Thyroid gland (tissue), 4 donors: Measurements from ENCODE around the gene ADGRG1.

ENCODE experiments used
- POLR2A ChIP-seq, 2 donors: fragments of 450-650 bp; IDR thresholded peaks; one replicate each; pipeline ENCODE4 v1.6.1; 2017; ENCODE audit warnings: antibody characterized with exemption in 2 of 2, mild to moderate bottlenecking in 2 of 2, moderate library complexity in 1 of 2
- TF ChIP-seq, protein P1 (sequence below), 6 experiments: fragments of 200-600 bp in 3 of 6; fragments of 450-650 bp in 3 of 6; sonication (generic) in 3 of 6; IDR thresholded peaks; one replicate each; pipeline ENCODE4 v1.5.1; 2016 to 2019; ENCODE audit warnings: antibody characterized with exemption in 6 of 6, mild to moderate bottlenecking in 2 of 6, inconsistent platforms in 1 of 6, moderate library complexity in 1 of 6

- TF ChIP-seq, protein P1, sequence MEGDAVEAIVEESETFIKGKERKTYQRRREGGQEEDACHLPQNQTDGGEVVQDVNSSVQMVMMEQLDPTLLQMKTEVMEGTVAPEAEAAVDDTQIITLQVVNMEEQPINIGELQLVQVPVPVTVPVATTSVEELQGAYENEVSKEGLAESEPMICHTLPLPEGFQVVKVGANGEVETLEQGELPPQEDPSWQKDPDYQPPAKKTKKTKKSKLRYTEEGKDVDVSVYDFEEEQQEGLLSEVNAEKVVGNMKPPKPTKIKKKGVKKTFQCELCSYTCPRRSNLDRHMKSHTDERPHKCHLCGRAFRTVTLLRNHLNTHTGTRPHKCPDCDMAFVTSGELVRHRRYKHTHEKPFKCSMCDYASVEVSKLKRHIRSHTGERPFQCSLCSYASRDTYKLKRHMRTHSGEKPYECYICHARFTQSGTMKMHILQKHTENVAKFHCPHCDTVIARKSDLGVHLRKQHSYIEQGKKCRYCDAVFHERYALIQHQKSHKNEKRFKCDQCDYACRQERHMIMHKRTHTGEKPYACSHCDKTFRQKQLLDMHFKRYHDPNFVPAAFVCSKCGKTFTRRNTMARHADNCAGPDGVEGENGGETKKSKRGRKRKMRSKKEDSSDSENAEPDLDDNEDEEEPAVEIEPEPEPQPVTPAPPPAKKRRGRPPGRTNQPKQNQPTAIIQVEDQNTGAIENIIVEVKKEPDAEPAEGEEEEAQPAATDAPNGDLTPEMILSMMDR (IDR thresholded peaks at IDR 0.05), result no peak
- TF ChIP-seq POLR2A (IDR thresholded peaks at IDR 0.05), result no peak
Observed at GRCh38 chr16:57613514-57613913, 14.9 kb upstream of the ADGRG1 start.
